ENCODE data around the gene OTOG.

DNA sequence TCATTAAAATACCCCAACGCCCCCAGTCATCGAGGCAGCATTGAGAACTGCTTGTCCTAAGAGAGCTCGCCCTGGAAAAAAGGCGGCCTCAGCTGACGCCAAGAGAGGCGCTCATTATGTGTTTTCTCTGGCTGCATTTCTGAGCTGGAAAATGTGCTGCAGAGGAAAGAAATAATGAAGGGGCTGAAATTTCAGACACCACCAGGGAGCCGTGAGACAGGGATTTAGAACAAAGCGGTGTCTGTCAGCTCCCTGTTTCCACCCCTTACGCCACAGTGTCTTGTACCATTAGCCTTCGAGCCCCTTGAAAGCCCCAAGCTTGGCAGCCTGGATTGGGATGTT lies 17.2 kb upstream of the OTOG start:
- TF ChIP-seq, protein P1, sequence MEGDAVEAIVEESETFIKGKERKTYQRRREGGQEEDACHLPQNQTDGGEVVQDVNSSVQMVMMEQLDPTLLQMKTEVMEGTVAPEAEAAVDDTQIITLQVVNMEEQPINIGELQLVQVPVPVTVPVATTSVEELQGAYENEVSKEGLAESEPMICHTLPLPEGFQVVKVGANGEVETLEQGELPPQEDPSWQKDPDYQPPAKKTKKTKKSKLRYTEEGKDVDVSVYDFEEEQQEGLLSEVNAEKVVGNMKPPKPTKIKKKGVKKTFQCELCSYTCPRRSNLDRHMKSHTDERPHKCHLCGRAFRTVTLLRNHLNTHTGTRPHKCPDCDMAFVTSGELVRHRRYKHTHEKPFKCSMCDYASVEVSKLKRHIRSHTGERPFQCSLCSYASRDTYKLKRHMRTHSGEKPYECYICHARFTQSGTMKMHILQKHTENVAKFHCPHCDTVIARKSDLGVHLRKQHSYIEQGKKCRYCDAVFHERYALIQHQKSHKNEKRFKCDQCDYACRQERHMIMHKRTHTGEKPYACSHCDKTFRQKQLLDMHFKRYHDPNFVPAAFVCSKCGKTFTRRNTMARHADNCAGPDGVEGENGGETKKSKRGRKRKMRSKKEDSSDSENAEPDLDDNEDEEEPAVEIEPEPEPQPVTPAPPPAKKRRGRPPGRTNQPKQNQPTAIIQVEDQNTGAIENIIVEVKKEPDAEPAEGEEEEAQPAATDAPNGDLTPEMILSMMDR (conservative IDR thresholded peaks at IDR 0.05 in 1 of 2, IDR thresholded peaks at IDR 0.05 in 1 of 2; ENCODE audit: extremely low read depth in 1 of 2, insufficient read depth in 1 of 2, low read depth in 1 of 2, low read length in 2 of 2): no peak
- TF ChIP-seq EZH2 (IDR thresholded peaks at IDR 0.05; ENCODE audit: borderline replicate concordance, low read length): no peak
